ENCODE data around the gene AGPAT2. TPM values are rescaled to one million over a fixed set of nuclear protein-coding genes. Genes with fewer than 3 reads are reported as not detected.

Gene AGPAT2
- total and polyA plus RNA-seq, 2 experiments from 2014 or later: 31.8 to 44.7 TPM

- no peak for TF ChIP-seq ZNF462 (CRISPR knock-in tag; IDR thresholded peaks at IDR 0.05)
Observed at GRCh38 chr9:136665704-136666371, 21.4 kb downstream of the AGPAT2 start (continued).

GRCh38 chr9:136665111-136665703 is 22.1 kb downstream of the AGPAT2 start:
- Mint-ChIP-seq H3K27ac (no peak overlapping the region), H3K4me3 (peak overlapping the region; percentile 73), H3K36me3 (ENCODE audit: low read depth) (no peaks in the 10 kb centered on the region), H3K9me3 (no peaks in the 10 kb centered on the region), H3K4me1 (no peaks in the 10 kb centered on the region), H3K27me3 (ENCODE audit: insufficient read depth, low read depth, poor library complexity) (no peaks in the 10 kb centered on the region)
- H4K20me1 ChIP-seq (replicated peaks; ENCODE audit: insufficient read depth): no peaks in the 10 kb centered on the region
- H3F3A ChIP-seq (replicated peaks; ENCODE audit: low read depth): no peaks in the 10 kb centered on the region
- H3K4me2 ChIP-seq: peak overlapping the region; percentile 77
- H3K4me3 ChIP-seq: peak overlapping the region; percentile 53
- H3K36me3 ChIP-seq (ENCODE audit: insufficient read depth): no peaks in the 10 kb centered on the region
- peak; percentile 70 for DNase-seq (ENCODE audit: low spot score)
- H3K9me2 ChIP-seq (ENCODE audit: insufficient read depth): no peaks in the 10 kb centered on the region
- no peaks in the 10 kb centered on the region for H3K27me3 ChIP-seq (ENCODE audit: insufficient read depth)
- peak overlapping the region; percentile 63 for H2AFZ ChIP-seq
- no peaks in the 10 kb centered on the region; the same call in 1 of the 2 replicates for H3K4me1 ChIP-seq (ENCODE audit: insufficient read depth)
- peak; percentile 45 for ATAC-seq
- TF ChIP-seq POLR2AphosphoS5 (IDR thresholded peaks at IDR 0.05; ENCODE audit: low read depth) (peak; percentile 20; the same call in 1 of the 2 replicates), JUNB (IDR thresholded peaks at IDR 0.05; ENCODE audit: unreplicated experiment) (no peak), CTCF (conservative IDR thresholded peaks at IDR 0.05; ENCODE audit: low read depth in 2 of 2) (0 out of 4 replicates have a peak, but pooled peaks have one; percentile 5 to 9), EZH2phosphoT487 (IDR thresholded peaks at IDR 0.05; ENCODE audit: unreplicated experiment) (no peak), CREB1 (CRISPR knock-in tag; IDR thresholded peaks at IDR 0.05; ENCODE audit: low read depth) (no peak), NANOG (IDR thresholded peaks at IDR 0.05; ENCODE audit: borderline replicate concordance) (no peak), STAT1 (IDR thresholded peaks at IDR 0.05; ENCODE audit: unreplicated experiment) (no peak), EZH2 (IDR thresholded peaks at IDR 0.05; ENCODE audit: low read depth, unreplicated experiment) (no peak), ZNF331 (CRISPR knock-in tag; IDR thresholded peaks at IDR 0.05; ENCODE audit: low read depth) (no peak)
- no peaks in the 10 kb centered on the region for H3K79me2 ChIP-seq (replicated peaks; ENCODE audit: insufficient read depth)
- H3K27ac ChIP-seq (ENCODE audit: low read depth): no peak overlapping the region
